Fibroblast of lung (primary cell): ENCODE results near the gene GABRG3. TPM values are rescaled to one million over a fixed set of nuclear protein-coding genes. Genes with fewer than 3 reads are reported as not detected.

ENCODE experiments used
- DNase-seq, 2 donors: peaks; one replicate each; pipeline versions ENCODE4 v3.0.0 to v3.0.0-alpha.2; 2010; ENCODE audit warnings: low read depth in 2 of 2
- H2AFZ ChIP-seq: 2 replicates; pipeline ENCODE4 v1.5.1; 2012; ENCODE audit warnings: low read length, control low read depth, inconsistent platforms
- H3K27ac ChIP-seq: 2 replicates; pipeline ENCODE4 v1.5.1; 2011; ENCODE audit warnings: low read length, control low read depth; ENCODE audit not compliant: insufficient read depth
- H3K27me3 ChIP-seq: 2 replicates; pipeline ENCODE4 v1.5.1; 2011; ENCODE audit warnings: mild to moderate bottlenecking, low read length; ENCODE audit not compliant: control insufficient read depth, insufficient read depth
- H3K36me3 ChIP-seq: 2 replicates; pipeline ENCODE4 v1.5.1; 2011; ENCODE audit warnings: low read length; ENCODE audit not compliant: control insufficient read depth, insufficient read depth
- H3K4me1 ChIP-seq: 2 replicates; pipeline ENCODE4 v1.5.1; 2011; ENCODE audit warnings: low read length; ENCODE audit not compliant: control insufficient read depth, insufficient read depth; ENCODE audit errors: extremely low read depth
- H3K4me2 ChIP-seq: 2 replicates; pipeline ENCODE4 v1.5.1; 2011; ENCODE audit warnings: low read length, control low read depth; ENCODE audit not compliant: insufficient read depth; ENCODE audit errors: extremely low read depth
- H3K4me3 ChIP-seq, 4 experiments: fragments of 200-600 bp in 1 of 4; sonication (generic) in 1 of 4; replicated peaks in 1 of 4; 2 replicates each; pipeline ENCODE4 v1.5.1; 2011 to 2016; ENCODE audit warnings: low read length in 4 of 4, low read depth in 3 of 4, mild to moderate bottlenecking in 3 of 4, control low read depth in 2 of 4, inconsistent platforms in 1 of 4, mixed read lengths in 1 of 4; ENCODE audit not compliant: insufficient read depth in 1 of 4; ENCODE audit errors: control extremely low read depth in 1 of 4
- H3K79me2 ChIP-seq: 2 replicates; pipeline ENCODE4 v1.5.1; 2012; ENCODE audit warnings: mild to moderate bottlenecking, low read length, inconsistent platforms; ENCODE audit not compliant: control insufficient read depth, insufficient read depth
- H3K9ac ChIP-seq: 2 replicates; pipeline ENCODE4 v1.5.1; 2011; ENCODE audit warnings: mild to moderate bottlenecking, low read length, control low read depth; ENCODE audit not compliant: insufficient read depth
- H3K9me3 ChIP-seq: 2 replicates; pipeline ENCODE4 v1.5.1; 2012; ENCODE audit warnings: low read depth, low read length; ENCODE audit not compliant: control insufficient read depth, insufficient read depth
- H4K20me1 ChIP-seq: 2 replicates; pipeline ENCODE4 v1.5.1; 2011; ENCODE audit warnings: low read length; ENCODE audit not compliant: control insufficient read depth, insufficient read depth; ENCODE audit errors: extremely low read depth
- CTCF ChIP-seq, 2 donors: IDR thresholded peaks in 1 of 2; conservative IDR thresholded peaks in 1 of 2; 1 replicate in 1 of 2; 2 replicates in 1 of 2; pipeline ENCODE4 v1.5.1; 2011 to 2012; ENCODE audit warnings: low read length in 2 of 2, control low read depth in 1 of 2, inconsistent platforms in 1 of 2, low read depth in 1 of 2, mild to moderate bottlenecking in 1 of 2
- EZH2 ChIP-seq: IDR thresholded peaks from 2 replicates; pipeline ENCODE4 v1.5.1; 2012; ENCODE audit warnings: low read length, control low read depth, mild to moderate bottlenecking; ENCODE audit errors: missing control alignments
- polyA plus RNA-seq, 2 donors: library from polyadenylated mRNA; depleted of rRNA in 1 of 2; stranded (reverse) in 1 of 2; unstranded in 1 of 2; fragments of >200 nt; gene quantifications; 2 replicates each; pipeline ENCODE4 v1.2.1, GENCODE V29; 2011 to 2012; ENCODE audit warnings: missing spikeins in 1 of 2
- total RNA-seq: library from RNA; depleted of rRNA; stranded (reverse); fragments of >200 nt; gene quantifications from 2 replicates; pipeline ENCODE4 v1.2.1, GENCODE V29; 2014

GABRG3 gene
- total and polyA plus RNA-seq, 2 donors (not counting 1 experiment from before 2014, with no cell fraction given), result not detected

GRCh38 chr15:27027229-27027628, 56.2 kb downstream of the GABRG3 start:
- H3K4me2 ChIP-seq, result no peak overlapping the region
- no peaks in the 10 kb centered on the region for H4K20me1 ChIP-seq
- H3K27me3 ChIP-seq, result no peaks in the 10 kb centered on the region
- no peak overlapping the region for H3K4me3 ChIP-seq
- no peaks in the 10 kb centered on the region for H3K36me3 ChIP-seq
- H3K9me3 ChIP-seq, result no peaks in the 10 kb centered on the region
- H2AFZ ChIP-seq, result no peak overlapping the region
- H3K9ac ChIP-seq, result no peak overlapping the region
- no peaks in the 10 kb centered on the region for H3K79me2 ChIP-seq
- TF ChIP-seq CTCF (conservative IDR thresholded peaks at IDR 0.05 in 1 of 2, IDR thresholded peaks at IDR 0.05 in 1 of 2; ENCODE audit: low read depth in 1 of 2, low read length in 2 of 2), result no peak
- TF ChIP-seq EZH2, result no peak
- H3K27ac ChIP-seq, result no peak overlapping the region
- DNase-seq, result no peak
- H3K4me1 ChIP-seq, result no peaks in the 10 kb centered on the region

GRCh38 chr15:27028858-27029477, 58.0 kb downstream of the GABRG3 start:
- H3K27me3 ChIP-seq, result no peaks in the 10 kb centered on the region
- TF ChIP-seq CTCF (conservative IDR thresholded peaks at IDR 0.05 in 1 of 2, IDR thresholded peaks at IDR 0.05 in 1 of 2; ENCODE audit: low read depth in 1 of 2, low read length in 2 of 2) (no peak), EZH2 (no peak)

GRCh38 chr15:27036210-27036609, 65.2 kb downstream of the GABRG3 start:
- H3K79me2 ChIP-seq, result no peaks in the 10 kb centered on the region
- H3K27me3 ChIP-seq, result no peaks in the 10 kb centered on the region
- no peak overlapping the region for H3K4me3 ChIP-seq
- no peak overlapping the region for H3K27ac ChIP-seq
- H2AFZ ChIP-seq, result no peak overlapping the region
- H4K20me1 ChIP-seq, result no peaks in the 10 kb centered on the region
- H3K4me1 ChIP-seq, result no peaks in the 10 kb centered on the region
- H3K4me2 ChIP-seq, result no peak overlapping the region
- H3K9me3 ChIP-seq, result no peaks in the 10 kb centered on the region
- no peak for DNase-seq
- TF ChIP-seq CTCF (conservative IDR thresholded peaks at IDR 0.05 in 1 of 2, IDR thresholded peaks at IDR 0.05 in 1 of 2; ENCODE audit: low read depth in 1 of 2, low read length in 2 of 2) (no peak), EZH2 (no peak)
- H3K36me3 ChIP-seq, result no peaks in the 10 kb centered on the region
- no peak overlapping the region for H3K9ac ChIP-seq

More at GRCh38 chr15:27028858-27029477, 58.0 kb downstream of the GABRG3 start:
- Histone ChIP-seq H3K4me3 (no peak overlapping the region), H3K4me1 (no peaks in the 10 kb centered on the region), H3K9me3 (no peaks in the 10 kb centered on the region), H3K27ac (no peak overlapping the region), H2AFZ (no peak overlapping the region), H3K36me3 (no peaks in the 10 kb centered on the region), H3K79me2 (no peaks in the 10 kb centered on the region), H4K20me1 (no peaks in the 10 kb centered on the region), H3K9ac (no peak overlapping the region), H3K4me2 (no peak overlapping the region)
- DNase-seq, result peak in 1 of 2 donors; percentile 27
